Loucy (cell line): ENCODE data around the gene TMEM272.

Experiments used
- H2AFZ ChIP-seq: fragments of 200-600 bp; sonication (generic); 2 replicates; pipeline ENCODE4 v1.6.0; 2016; ENCODE audit warnings: antibody characterized with exemption, mild to moderate bottlenecking, low read length, moderate library complexity
- H3F3A ChIP-seq: fragments of 200-600 bp; 2 replicates; pipeline ENCODE4 v1.6.0; 2016; ENCODE audit warnings: antibody characterized with exemption, low read depth, mild to moderate bottlenecking
- H3K27me3 ChIP-seq: fragments of 200-600 bp; sonication (generic); 2 replicates; pipeline ENCODE4 v1.6.1; 2014; ENCODE audit warnings: low read length, mild to moderate bottlenecking; ENCODE audit not compliant: insufficient read depth, poor library complexity, severe bottlenecking
- H3K36me3 ChIP-seq: fragments of 200-600 bp; sonication (generic); 2 replicates; pipeline ENCODE4 v1.6.1; 2016; ENCODE audit warnings: low read length; ENCODE audit not compliant: insufficient read depth
- H3K4me1 ChIP-seq: fragments of 200-600 bp; sonication (generic); 2 replicates; pipeline ENCODE4 v1.5.1; 2014; ENCODE audit warnings: low read length, mild to moderate bottlenecking; ENCODE audit not compliant: insufficient read depth, poor library complexity, severe bottlenecking
- H3K4me2 ChIP-seq: fragments of 200-600 bp; sonication (generic); 2 replicates; pipeline ENCODE4 v1.6.0; 2014; ENCODE audit warnings: antibody characterized with exemption, low read length, low read depth, mild to moderate bottlenecking; ENCODE audit not compliant: poor library complexity, severe bottlenecking
- H3K4me3 ChIP-seq: fragments of 200-600 bp; sonication (generic); 2 replicates; pipeline ENCODE4 v1.5.1; 2014; ENCODE audit warnings: low read length, mild to moderate bottlenecking, mixed read lengths; ENCODE audit not compliant: poor library complexity, severe bottlenecking
- H3K79me2 ChIP-seq: fragments of 200-600 bp; sonication (generic); 2 replicates; pipeline ENCODE4 v1.6.1; 2014; ENCODE audit warnings: low read length; ENCODE audit not compliant: insufficient read depth
- H3K9ac ChIP-seq: fragments of 200-600 bp; sonication (generic); 2 replicates; pipeline ENCODE4 v1.6.0; 2014; ENCODE audit warnings: mild to moderate bottlenecking, low read depth, low read length, moderate library complexity; ENCODE audit not compliant: poor library complexity, severe bottlenecking
- H3K9me2 ChIP-seq: fragments of 200-600 bp; sonication (generic); replicated peaks from 2 replicates; pipeline ENCODE4 v1.6.1; 2016; ENCODE audit warnings: low read depth, low read length, mixed read lengths
- H3K9me3 ChIP-seq: fragments of 200-600 bp; sonication (generic); 2 replicates; pipeline ENCODE4 v1.6.1; 2014; ENCODE audit warnings: mild to moderate bottlenecking, antibody characterized with exemption, low read length, low read depth; ENCODE audit not compliant: insufficient read depth
- H4K20me1 ChIP-seq: fragments of 200-600 bp; sonication (generic); 2 replicates; pipeline ENCODE4 v1.6.0; 2014; ENCODE audit warnings: antibody characterized with exemption, low read length, mild to moderate bottlenecking; ENCODE audit not compliant: insufficient read depth, poor library complexity, severe bottlenecking
- EZH2phosphoT487 ChIP-seq: fragments of 200-600 bp; IDR thresholded peaks from 2 replicates; pipeline ENCODE4 v1.6.1; 2018; ENCODE audit warnings: antibody characterized with exemption, mild to moderate bottlenecking, moderate library complexity, borderline replicate concordance
- TF ChIP-seq, protein P1 (sequence below): fragments of 200-600 bp; sonication (generic); conservative IDR thresholded peaks from 2 replicates; pipeline ENCODE4 v1.5.1; 2014; ENCODE audit warnings: mild to moderate bottlenecking, antibody characterized with exemption, low read length

Gene TMEM272

DNA sequence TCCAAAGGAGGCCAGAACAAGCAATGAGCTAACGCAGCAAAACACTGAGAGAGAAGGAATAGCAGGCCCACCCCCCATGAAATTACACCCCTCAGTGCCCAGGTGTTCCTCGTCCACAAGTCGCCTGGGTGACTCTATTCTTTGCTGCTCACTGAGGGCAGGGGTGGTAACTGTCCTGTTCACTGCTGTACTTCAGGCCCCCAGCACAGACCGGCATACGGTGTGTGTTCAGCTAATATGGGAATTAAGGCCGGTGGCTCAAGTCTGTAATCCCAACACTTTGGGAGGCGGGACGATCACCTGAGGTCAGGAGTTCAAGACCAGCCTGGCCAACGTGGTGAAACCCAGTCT lies 72.9 kb downstream of the TMEM272 start:
- Histone ChIP-seq H3K79me2 (no peaks in the 10 kb centered on the region), H4K20me1 (no peaks in the 10 kb centered on the region), H3K9ac (no peak overlapping the region), H3K27me3 (no peaks in the 10 kb centered on the region), H3K4me2 (no peak overlapping the region), H3K36me3 (no peaks in the 10 kb centered on the region), H3F3A (no peaks in the 10 kb centered on the region), H3K9me2 (no peaks in the 10 kb centered on the region), H3K4me1 (no peaks in the 10 kb centered on the region), H3K9me3 (no peaks in the 10 kb centered on the region), H3K4me3 (no peak overlapping the region), H2AFZ (no peak overlapping the region)
- no peak for TF ChIP-seq EZH2phosphoT487
- TF ChIP-seq, protein P1, sequence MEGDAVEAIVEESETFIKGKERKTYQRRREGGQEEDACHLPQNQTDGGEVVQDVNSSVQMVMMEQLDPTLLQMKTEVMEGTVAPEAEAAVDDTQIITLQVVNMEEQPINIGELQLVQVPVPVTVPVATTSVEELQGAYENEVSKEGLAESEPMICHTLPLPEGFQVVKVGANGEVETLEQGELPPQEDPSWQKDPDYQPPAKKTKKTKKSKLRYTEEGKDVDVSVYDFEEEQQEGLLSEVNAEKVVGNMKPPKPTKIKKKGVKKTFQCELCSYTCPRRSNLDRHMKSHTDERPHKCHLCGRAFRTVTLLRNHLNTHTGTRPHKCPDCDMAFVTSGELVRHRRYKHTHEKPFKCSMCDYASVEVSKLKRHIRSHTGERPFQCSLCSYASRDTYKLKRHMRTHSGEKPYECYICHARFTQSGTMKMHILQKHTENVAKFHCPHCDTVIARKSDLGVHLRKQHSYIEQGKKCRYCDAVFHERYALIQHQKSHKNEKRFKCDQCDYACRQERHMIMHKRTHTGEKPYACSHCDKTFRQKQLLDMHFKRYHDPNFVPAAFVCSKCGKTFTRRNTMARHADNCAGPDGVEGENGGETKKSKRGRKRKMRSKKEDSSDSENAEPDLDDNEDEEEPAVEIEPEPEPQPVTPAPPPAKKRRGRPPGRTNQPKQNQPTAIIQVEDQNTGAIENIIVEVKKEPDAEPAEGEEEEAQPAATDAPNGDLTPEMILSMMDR, result no peak

- Histone ChIP-seq H3K4me2 (no peak overlapping the region), H2AFZ (no peak overlapping the region), H3K9me3 (no peaks in the 10 kb centered on the region), H3K4me3 (no peak overlapping the region), H3K4me1 (no peaks in the 10 kb centered on the region), H3F3A (no peaks in the 10 kb centered on the region), H3K27me3 (no peaks in the 10 kb centered on the region), H3K36me3 (no peaks in the 10 kb centered on the region), H4K20me1 (no peaks in the 10 kb centered on the region), H3K9me2 (no peaks in the 10 kb centered on the region), H3K79me2 (no peaks in the 10 kb centered on the region), H3K9ac (no peak overlapping the region)
- no peak for TF ChIP-seq EZH2phosphoT487
- TF ChIP-seq, protein P1, result no peak
Measured at GRCh38 chr13:51771418-51772104, 73.4 kb downstream of the TMEM272 start.

DNA sequence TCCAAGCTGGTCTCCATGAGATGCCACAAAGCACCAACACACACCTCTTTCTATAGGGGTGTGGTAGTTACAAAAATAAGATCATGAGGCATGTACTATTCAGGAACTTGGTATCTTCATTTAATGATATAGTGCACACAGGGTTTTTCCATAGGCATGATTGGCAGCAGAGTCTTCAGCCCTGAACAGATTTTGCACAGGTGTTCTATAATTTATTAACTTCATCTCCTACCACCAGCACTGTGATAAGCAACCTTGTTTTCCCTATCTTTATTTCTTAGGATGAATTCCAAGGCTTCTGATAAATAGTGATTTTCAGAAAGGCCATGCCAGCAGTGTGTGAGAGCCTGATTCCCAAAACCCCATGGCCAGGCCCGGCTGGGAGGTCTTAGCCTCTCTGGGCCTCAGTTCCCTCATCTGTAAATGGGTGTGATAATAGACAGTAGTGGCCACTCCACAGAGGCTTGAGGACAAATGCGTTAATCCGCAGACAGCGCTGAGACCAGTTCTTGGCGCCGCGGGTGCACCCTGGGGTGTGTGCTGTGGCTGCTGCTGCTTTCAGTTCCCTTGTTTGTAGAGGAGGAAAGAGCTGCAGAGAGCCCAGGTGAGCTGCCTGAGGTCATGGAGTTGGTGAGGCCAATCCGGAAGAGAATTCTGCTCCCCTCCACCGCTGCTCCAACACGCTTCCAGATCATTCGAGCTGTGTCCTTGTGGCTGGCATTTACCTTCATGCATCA lies 74.1 kb downstream of the TMEM272 start:
- H3K4me2 ChIP-seq, result no peak overlapping the region
- H3K79me2 ChIP-seq, result no peaks in the 10 kb centered on the region
- no peak overlapping the region for H3K4me3 ChIP-seq
- H3K9me2 ChIP-seq, result no peaks in the 10 kb centered on the region
- no peaks in the 10 kb centered on the region for H4K20me1 ChIP-seq
- no peak for TF ChIP-seq EZH2phosphoT487
- TF ChIP-seq, protein P1, result no peak
- no peaks in the 10 kb centered on the region for H3K9me3 ChIP-seq
- no peaks in the 10 kb centered on the region for H3K27me3 ChIP-seq
- H2AFZ ChIP-seq, result no peak overlapping the region
- H3K9ac ChIP-seq, result no peak overlapping the region
- no peaks in the 10 kb centered on the region for H3K36me3 ChIP-seq
- no peaks in the 10 kb centered on the region for H3K4me1 ChIP-seq
- H3F3A ChIP-seq, result no peaks in the 10 kb centered on the region
